Activated B cell treated with CpG ODN at 0.5 μM for 24 hours (primary cell): ENCODE measurements around the gene KHDC1. TPM values are rescaled to one million over a fixed set of nuclear protein-coding genes. Genes with fewer than 3 reads are reported as not detected.
"Not testable (repeated sequence)": the region's sequence is repeated elsewhere in the genome, so short reads cannot be mapped to it uniquely, and the experiment has no call there.

Experiments used
- ATAC-seq: fragments of 200-7000 bp; cut with Tn5 transposase; one replicate; pipeline ENCODE4 v1.10.0; 2021; ENCODE audit warnings: low read depth, mild to moderate bottlenecking, moderate library complexity
- CTCF ChIA-PET: fragments of 350-600 bp; sonication (Branson Sonifier 250); formaldehyde crosslinking; loops from one replicate; lab custom pipeline; 2021; ENCODE audit warnings: antibody characterized with exemption; lab: Charles Lee
- POLR2A ChIA-PET: fragments of 350-600 bp; sonication (Branson Sonifier 250); formaldehyde crosslinking; loops from one replicate; lab custom pipeline; 2021; ENCODE audit warnings: antibody characterized with exemption; lab: Charles Lee
- DNase-seq: peaks from one replicate; pipeline ENCODE4 v3.0.0; 2022
- H3K27ac Mint-ChIP-seq: one replicate; pipeline ENCODE4 v1.8.0; 2020; ENCODE audit warnings: mixed read lengths
- H3K27me3 Mint-ChIP-seq: one replicate; pipeline ENCODE4 v1.8.0; 2021; ENCODE audit warnings: mixed read lengths
- H3K36me3 Mint-ChIP-seq: one replicate; pipeline ENCODE4 v1.8.0; 2021; ENCODE audit warnings: low read depth, mixed read lengths
- H3K4me1 Mint-ChIP-seq: one replicate; pipeline ENCODE4 v1.8.0; 2021; ENCODE audit warnings: mixed read lengths
- H3K4me3 Mint-ChIP-seq: one replicate; pipeline ENCODE4 v1.8.0; 2020; ENCODE audit warnings: mild to moderate bottlenecking, mixed read lengths
- H3K9me3 Mint-ChIP-seq: one replicate; pipeline ENCODE4 v1.8.0; 2020; ENCODE audit warnings: mixed read lengths
- CTCF ChIP-seq: fragments of 200-600 bp; IDR thresholded peaks from one replicate; pipeline ENCODE4 v1.8.0; 2022; ENCODE audit warnings: antibody characterized with exemption, mild to moderate bottlenecking
- intact Hi-C: fragments of 100-400 bp; cut with micrococcal nuclease; formaldehyde crosslinking; loops from one replicate; pipeline ENCODE4 v1.15.1; 2024
- total RNA-seq: library from RNA; stranded (reverse); gene quantifications from 2 replicates; pipeline ENCODE4 v1.2.3, GENCODE V29; 2022

The KHDC1 gene
- total RNA-seq, 1 donor from 2014 or later, result 2.7 TPM

- H3K4me3 Mint-ChIP-seq, result no peak overlapping the region
- no peaks in the 10 kb centered on the region for H3K27me3 Mint-ChIP-seq
- TF ChIP-seq CTCF, result no peak
- ATAC-seq, result no peak
- no peak overlapping the region for H3K27ac Mint-ChIP-seq
- DNase-seq, result no peak
- CTCF ChIA-PET, result no interaction called here
- no peaks in the 10 kb centered on the region for H3K36me3 Mint-ChIP-seq
- POLR2A ChIA-PET, result no interaction called here
- no peaks in the 10 kb centered on the region for H3K9me3 Mint-ChIP-seq
- intact Hi-C loops, result no loop called here
- H3K4me1 Mint-ChIP-seq, result peaks cover 6% of the 10 kb centered on the region
Measured at GRCh38 chr6:73234733-73235132, 28.3 kb downstream of the KHDC1 start.

- H3K9me3 Mint-ChIP-seq, H3K27me3 Mint-ChIP-seq, H3K27ac Mint-ChIP-seq, H3K4me3 Mint-ChIP-seq, DNase-seq, H3K36me3 Mint-ChIP-seq, POLR2A ChIA-PET, ATAC-seq, H3K4me1 Mint-ChIP-seq, intact Hi-C loops, CTCF ChIA-PET: not testable (repeated sequence)
Measured at GRCh38 chr6:73233971-73234370, 29.0 kb downstream of the KHDC1 start.

GRCh38 chr6:73233048-73233447 lies 29.9 kb downstream of the KHDC1 start:
- DNase-seq (no peak), ATAC-seq (no peak)
- intact Hi-C loops, result no loop called here
- Mint-ChIP-seq H3K4me1 (peaks cover 6% of the 10 kb centered on the region), H3K27me3 (peaks cover 1% of the 10 kb centered on the region), H3K27ac (no peak overlapping the region), H3K36me3 (no peaks in the 10 kb centered on the region), H3K9me3 (no peaks in the 10 kb centered on the region), H3K4me3 (no peak overlapping the region)
- CTCF ChIA-PET, result no interaction called here
- TF ChIP-seq CTCF, result no peak
- POLR2A ChIA-PET, result interaction anchor here (0.6 kb wide), 1 partner anchor 418 kb away, joined by 10 read pairs; no protein-coding TSS in a partner anchor

GRCh38 chr6:73231986-73232391 lies 31.0 kb downstream of the KHDC1 start:
- H3K4me3 Mint-ChIP-seq, result no peak overlapping the region
- no peaks in the 10 kb centered on the region for H3K36me3 Mint-ChIP-seq
- peaks cover 6% of the 10 kb centered on the region for H3K4me1 Mint-ChIP-seq
- H3K9me3 Mint-ChIP-seq, result no peaks in the 10 kb centered on the region
- CTCF ChIA-PET, result no interaction called here
- no peak for DNase-seq
- peaks cover 1% of the 10 kb centered on the region for H3K27me3 Mint-ChIP-seq
- no peak for TF ChIP-seq CTCF
- peak; percentile 66 for ATAC-seq
- POLR2A ChIA-PET, result no interaction called here
- H3K27ac Mint-ChIP-seq, result no peak overlapping the region
- intact Hi-C loops, result no loop called here

- Mint-ChIP-seq H3K4me1 (peaks cover 6% of the 10 kb centered on the region), H3K27me3 (peaks cover 1% of the 10 kb centered on the region), H3K27ac (no peak overlapping the region), H3K36me3 (no peaks in the 10 kb centered on the region), H3K4me3 (no peak overlapping the region), H3K9me3 (no peaks in the 10 kb centered on the region)
- TF ChIP-seq CTCF, result no peak
- ChIA-PET CTCF (no interaction called here), POLR2A (interaction anchor here (0.6 to 0.7 kb wide), 2 partner anchors 605 to 1083 kb away, joined by 4 read pairs; no protein-coding TSS in a partner anchor)
- DNase-seq, result no peak
- intact Hi-C loops, result no loop called here
- no peak for ATAC-seq
Measured at GRCh38 chr6:73227606-73228255, 35.3 kb downstream of the KHDC1 start.
